ENCODE measurements around the gene TREM2. TPM values are rescaled to one million over a fixed set of nuclear protein-coding genes. Genes with fewer than 3 reads are reported as not detected.

The TREM2 gene
- total RNA-seq (2014; rRNA removed) = not detected in 2 replicates
- Bru-seq, nascent RNA = not detected
- BruChase-seq, experiment 1, labeled RNA remaining after a 6-hour chase = not detected
- not detected for BruChase-seq, experiment 2, labeled RNA remaining after a 2-hour chase
- long read RNA-seq = 0 reads

DNA sequence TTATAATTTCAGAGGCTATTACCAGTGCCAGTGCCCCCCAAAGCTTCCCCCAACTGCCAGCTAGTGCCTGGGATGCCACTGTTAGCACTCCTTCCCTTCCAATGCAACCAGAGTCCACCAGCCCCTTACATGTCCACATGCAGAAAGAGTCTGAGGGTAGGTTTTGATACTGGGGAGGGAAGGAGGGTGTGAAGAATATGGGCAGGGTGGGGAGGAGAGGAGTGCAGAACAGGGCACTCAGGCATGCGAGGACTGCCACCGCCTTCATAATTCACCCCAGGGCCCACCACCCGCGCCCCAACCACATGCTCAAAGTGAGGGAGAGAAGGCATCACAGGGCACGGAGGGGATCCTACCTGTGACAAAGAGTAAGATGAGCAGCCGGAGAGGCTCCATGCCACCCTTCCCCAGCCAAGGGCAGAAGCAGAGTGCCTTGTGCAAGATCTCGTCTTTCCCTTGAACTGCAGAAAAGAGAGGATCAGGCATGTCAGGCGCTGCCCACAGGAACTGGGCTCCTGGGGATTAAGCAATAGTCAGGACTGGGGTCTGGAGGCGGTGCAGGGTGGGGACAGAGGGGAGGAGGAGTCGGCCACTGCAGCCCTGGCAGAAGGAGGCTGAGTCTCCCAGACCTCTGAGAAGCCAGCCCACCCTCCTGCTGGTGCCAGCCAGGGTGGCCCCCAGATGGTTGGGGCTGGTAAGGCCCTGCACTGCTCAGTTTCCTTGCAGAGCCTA, at the start of gene TREM2:
TREM2 (minus strand) TSS at position 430 of the 732 bp plus-strand sequence; CDS start at position 396, 34 bp downstream.
- H2AFZ ChIP-seq (ENCODE audit: low read length) = no peak within 1 kb of the TSS
- DNase-seq (no peak), ATAC-seq (no peak)
- no peaks in the 10 kb centered on the region for H3K4me1 ChIP-seq (ENCODE audit: insufficient read depth, low read length)
- H3K36me3 ChIP-seq (ENCODE audit: low read depth, low read length) = no peaks in the 10 kb centered on the region
- BruUV-seq (replicated peaks) = no TSS peak
- H4K20me1 ChIP-seq (ENCODE audit: low read length) = no peaks in the 10 kb centered on the region
- H3K9me2 ChIP-seq (replicated peaks; ENCODE audit: low read length) = no peaks in the 10 kb centered on the region
- POLR2A ChIA-PET (ENCODE audit: unreplicated experiment) = no interaction called here
- no peak within 1 kb of the TSS for H3K9ac ChIP-seq (ENCODE audit: low read length)
- CTCF ChIA-PET = no interaction called here
- TF ChIP-seq EZH2 (IDR thresholded peaks at IDR 0.05; ENCODE audit: low read length, unreplicated experiment) = no peak
- TF ChIP-seq EZH2phosphoT487 (IDR thresholded peaks at IDR 0.05; ENCODE audit: borderline replicate concordance, low read length) = no peak
- TF ChIP-seq, protein P1, sequence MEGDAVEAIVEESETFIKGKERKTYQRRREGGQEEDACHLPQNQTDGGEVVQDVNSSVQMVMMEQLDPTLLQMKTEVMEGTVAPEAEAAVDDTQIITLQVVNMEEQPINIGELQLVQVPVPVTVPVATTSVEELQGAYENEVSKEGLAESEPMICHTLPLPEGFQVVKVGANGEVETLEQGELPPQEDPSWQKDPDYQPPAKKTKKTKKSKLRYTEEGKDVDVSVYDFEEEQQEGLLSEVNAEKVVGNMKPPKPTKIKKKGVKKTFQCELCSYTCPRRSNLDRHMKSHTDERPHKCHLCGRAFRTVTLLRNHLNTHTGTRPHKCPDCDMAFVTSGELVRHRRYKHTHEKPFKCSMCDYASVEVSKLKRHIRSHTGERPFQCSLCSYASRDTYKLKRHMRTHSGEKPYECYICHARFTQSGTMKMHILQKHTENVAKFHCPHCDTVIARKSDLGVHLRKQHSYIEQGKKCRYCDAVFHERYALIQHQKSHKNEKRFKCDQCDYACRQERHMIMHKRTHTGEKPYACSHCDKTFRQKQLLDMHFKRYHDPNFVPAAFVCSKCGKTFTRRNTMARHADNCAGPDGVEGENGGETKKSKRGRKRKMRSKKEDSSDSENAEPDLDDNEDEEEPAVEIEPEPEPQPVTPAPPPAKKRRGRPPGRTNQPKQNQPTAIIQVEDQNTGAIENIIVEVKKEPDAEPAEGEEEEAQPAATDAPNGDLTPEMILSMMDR (conservative IDR thresholded peaks at IDR 0.05; ENCODE audit: low read depth, low read length) = no peak
- no peak within 1 kb of the TSS for H3K4me2 ChIP-seq (ENCODE audit: low read length)
- no peak within 1 kb of the TSS for H3K27ac ChIP-seq (ENCODE audit: low read length)
- H3K9me3 ChIP-seq (ENCODE audit: low read length) = no peaks in the 10 kb centered on the region
- H3K79me2 ChIP-seq (ENCODE audit: low read length) = no peaks in the 10 kb centered on the region
- intact Hi-C loops (cut with micrococcal nuclease) = no loop called here
- no peaks in the 10 kb centered on the region for H3F3A ChIP-seq (ENCODE audit: low read length, unreplicated experiment)
- H3K4me3 ChIP-seq (ENCODE audit: low read length) = no peak within 1 kb of the TSS
- peaks cover 10% of the 10 kb centered on the region; the same call in 1 of the 2 replicates for H3K27me3 ChIP-seq (ENCODE audit: low read length)

- no peak overlapping the region for H2AFZ ChIP-seq (ENCODE audit: low read length)
- ATAC-seq (no peak), DNase-seq (no peak)
- no peaks in the 10 kb centered on the region for H3K9me2 ChIP-seq (replicated peaks; ENCODE audit: low read length)
- H3K4me2 ChIP-seq (ENCODE audit: low read length) = no peak overlapping the region
- CTCF ChIA-PET = no interaction called here
- POLR2A ChIA-PET (ENCODE audit: unreplicated experiment) = no interaction called here
- TF ChIP-seq EZH2phosphoT487 (IDR thresholded peaks at IDR 0.05; ENCODE audit: borderline replicate concordance, low read length) (no peak), EZH2 (IDR thresholded peaks at IDR 0.05; ENCODE audit: low read length, unreplicated experiment) (no peak)
- TF ChIP-seq, protein P1 (conservative IDR thresholded peaks at IDR 0.05; ENCODE audit: low read depth, low read length) = no peak
- no TSS peak for BruUV-seq (replicated peaks)
- H3K79me2 ChIP-seq (ENCODE audit: low read length) = no peaks in the 10 kb centered on the region
- H3K9ac ChIP-seq (ENCODE audit: low read length) = no peak overlapping the region
- H4K20me1 ChIP-seq (ENCODE audit: low read length) = no peaks in the 10 kb centered on the region
- no peaks in the 10 kb centered on the region for H3K4me1 ChIP-seq (ENCODE audit: insufficient read depth, low read length)
- peaks cover 45% of the 10 kb centered on the region for H3K27me3 ChIP-seq (ENCODE audit: low read length)
- no peaks in the 10 kb centered on the region for H3F3A ChIP-seq (ENCODE audit: low read length, unreplicated experiment)
- no peaks in the 10 kb centered on the region for H3K36me3 ChIP-seq (ENCODE audit: low read depth, low read length)
- no peak overlapping the region for H3K4me3 ChIP-seq (ENCODE audit: low read length)
- no peak overlapping the region for H3K27ac ChIP-seq (ENCODE audit: low read length)
- H3K9me3 ChIP-seq (ENCODE audit: low read length) = peaks cover 8% of the 10 kb centered on the region; the same call in 1 of the 2 replicates
- intact Hi-C loops (cut with micrococcal nuclease) = no loop called here
These were observed 46.8 kb upstream of the TREM2 start for GRCh38 chr6:41209547-41210320.

Data from PC-3 (cell line).